ENCODE results near the gene TENT5C. TPM values are rescaled to one million over a fixed set of nuclear protein-coding genes. Genes with fewer than 3 reads are reported as not detected.

TENT5C gene
- total and polyA plus RNA-seq, 2 of the 13 experiments (the other 11 are each of a cell fraction or from before 2014, with no cell fraction given), result 0.02 to 0.38 TPM

DNA sequence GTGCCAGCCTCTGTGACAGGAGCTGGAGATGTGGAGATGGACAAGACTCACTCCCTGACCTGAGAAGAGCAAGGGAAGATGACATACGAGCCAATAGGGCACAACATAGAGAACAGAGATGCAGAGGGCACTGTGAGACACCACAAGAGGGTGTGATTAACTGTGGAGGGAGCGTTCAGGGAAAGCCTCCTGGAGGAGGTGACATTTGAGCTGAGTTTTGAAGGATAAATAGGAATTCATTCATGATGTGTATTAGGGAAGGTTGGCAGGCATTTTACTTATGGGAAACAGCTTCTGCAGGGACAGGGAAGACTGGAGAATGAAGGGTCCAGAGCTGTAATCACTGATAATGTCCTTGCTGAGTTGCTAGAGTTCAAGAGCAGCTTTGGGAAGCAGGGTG is 25.0 kb upstream of the TENT5C start:
- H3K79me2 ChIP-seq (ENCODE audit: insufficient read depth, low read length), result no peaks in the 10 kb centered on the region
- H3K27ac ChIP-seq (ENCODE audit: extremely low read length, insufficient read depth, low read length), result no peak overlapping the region
- no peaks in the 10 kb centered on the region for H4K20me1 ChIP-seq (ENCODE audit: insufficient read depth, low read length)
- no peaks in the 10 kb centered on the region for H3K9me3 ChIP-seq (ENCODE audit: low read length)
- H3K4me1 ChIP-seq (ENCODE audit: insufficient read depth, low read length), result no peaks in the 10 kb centered on the region
- no peak overlapping the region for H3K9ac ChIP-seq (ENCODE audit: insufficient read depth, low read depth, low read length)
- no peak overlapping the region for H3K4me3 ChIP-seq (replicated peaks in 1 of 3; ENCODE audit: insufficient read depth in 1 of 3, low read depth in 2 of 3, low read length in 3 of 3)
- ATAC-seq, result no peak
- H2AFZ ChIP-seq (ENCODE audit: low read length), result no peak overlapping the region
- H3K4me2 ChIP-seq (ENCODE audit: low read depth, low read length), result no peak overlapping the region
- in situ Hi-C loops (cut with HindIII; ENCODE audit: extremely low pct_ligation_motif_present, low pct_unique_long_range_greater_than_20kb), result no loop called here
- no TSS peak for BruUV-seq (replicated peaks)
- CTCF ChIA-PET (ENCODE audit: low intra/inter-chr PET ratio, low total read pairs), result no interaction called here
- no peaks in the 10 kb centered on the region; a peak in 3 of 5 replicates for H3K27me3 ChIP-seq (ENCODE audit: control insufficient read depth in 1 of 2, insufficient read depth in 2 of 2, low read length in 2 of 2)
- WGBS (ENCODE audit: low lambda C conversion rate), result 0% methylated on average over 2 of the region's 2 CpGs
- POLR2A ChIA-PET, result no interaction called here
- FAIRE-seq, result no peak
- no peaks in the 10 kb centered on the region for H3K36me3 ChIP-seq (replicated peaks in 1 of 2; ENCODE audit: control insufficient read depth in 1 of 2, insufficient read depth in 2 of 2, low read length in 2 of 2)
- intact Hi-C loops (cut with micrococcal nuclease; ENCODE audit: unreplicated experiment), result no loop called here
- no peak for DNase-seq (ENCODE audit: low spot score)
- TF ChIP-seq, protein P1, sequence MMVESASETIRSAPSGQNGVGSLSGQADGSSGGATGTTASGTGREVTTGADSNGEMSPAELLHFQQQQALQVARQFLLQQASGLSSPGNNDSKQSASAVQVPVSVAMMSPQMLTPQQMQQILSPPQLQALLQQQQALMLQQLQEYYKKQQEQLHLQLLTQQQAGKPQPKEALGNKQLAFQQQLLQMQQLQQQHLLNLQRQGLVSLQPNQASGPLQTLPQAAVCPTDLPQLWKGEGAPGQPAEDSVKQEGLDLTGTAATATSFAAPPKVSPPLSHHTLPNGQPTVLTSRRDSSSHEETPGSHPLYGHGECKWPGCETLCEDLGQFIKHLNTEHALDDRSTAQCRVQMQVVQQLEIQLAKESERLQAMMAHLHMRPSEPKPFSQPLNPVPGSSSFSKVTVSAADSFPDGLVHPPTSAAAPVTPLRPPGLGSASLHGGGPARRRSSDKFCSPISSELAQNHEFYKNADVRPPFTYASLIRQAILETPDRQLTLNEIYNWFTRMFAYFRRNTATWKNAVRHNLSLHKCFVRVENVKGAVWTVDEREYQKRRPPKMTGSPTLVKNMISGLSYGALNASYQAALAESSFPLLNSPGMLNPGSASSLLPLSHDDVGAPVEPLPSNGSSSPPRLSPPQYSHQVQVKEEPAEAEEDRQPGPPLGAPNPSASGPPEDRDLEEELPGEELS (CRISPR knock-in tag; IDR thresholded peaks at IDR 0.05), result no peak
- TF ChIP-seq PHF8 (CRISPR knock-in tag; IDR thresholded peaks at IDR 0.05), result no peak
- TF ChIP-seq EHMT2 (IDR thresholded peaks at IDR 0.05; ENCODE audit: borderline replicate concordance, low read depth, low read length), result no peak
- no peak for TF ChIP-seq DPF2 (CRISPR knock-in tag; IDR thresholded peaks at IDR 0.05; ENCODE audit: borderline replicate concordance, low read depth)
- TF ChIP-seq ZNF569 (CRISPR knock-in tag; IDR thresholded peaks at IDR 0.05; ENCODE audit: borderline replicate concordance), result no peak
- no peak for TF ChIP-seq RFX5 (IDR thresholded peaks at IDR 0.05; ENCODE audit: low read depth, low read length)
- no peak for TF ChIP-seq TP53 (CRISPR knock-in tag; conservative IDR thresholded peaks at IDR 0.05)
- no peak for TF ChIP-seq ZBTB38 (CRISPR knock-in tag; IDR thresholded peaks at IDR 0.05)
- no peak for TF ChIP-seq ZNF577 (CRISPR knock-in tag; IDR thresholded peaks at IDR 0.05; ENCODE audit: borderline replicate concordance, low read depth)
- no peak for TF ChIP-seq ZNF101 (CRISPR knock-in tag; IDR thresholded peaks at IDR 0.05; ENCODE audit: borderline replicate concordance, low read depth)
- TF ChIP-seq ZBTB2 (CRISPR knock-in tag; IDR thresholded peaks at IDR 0.05; ENCODE audit: low read depth), result no peak
- TF ChIP-seq SRSF1 (optimal IDR thresholded peaks at IDR 0.05; ENCODE audit: low read depth, low read length), result no peak
- TF ChIP-seq FOXA3 (CRISPR knock-in tag; IDR thresholded peaks at IDR 0.05), result no peak
- no peak for TF ChIP-seq RBFOX2 (IDR thresholded peaks at IDR 0.05; ENCODE audit: low read depth, low read length)
- no peak for TF ChIP-seq NFIC (IDR thresholded peaks at IDR 0.05; ENCODE audit: low read length)
- no peak for TF ChIP-seq TEAD3 (CRISPR knock-in tag; optimal IDR thresholded peaks at IDR 0.05; ENCODE audit: borderline replicate concordance)
- TF ChIP-seq MNT (IDR thresholded peaks at IDR 0.05), result no peak
- TF ChIP-seq, protein P2, sequence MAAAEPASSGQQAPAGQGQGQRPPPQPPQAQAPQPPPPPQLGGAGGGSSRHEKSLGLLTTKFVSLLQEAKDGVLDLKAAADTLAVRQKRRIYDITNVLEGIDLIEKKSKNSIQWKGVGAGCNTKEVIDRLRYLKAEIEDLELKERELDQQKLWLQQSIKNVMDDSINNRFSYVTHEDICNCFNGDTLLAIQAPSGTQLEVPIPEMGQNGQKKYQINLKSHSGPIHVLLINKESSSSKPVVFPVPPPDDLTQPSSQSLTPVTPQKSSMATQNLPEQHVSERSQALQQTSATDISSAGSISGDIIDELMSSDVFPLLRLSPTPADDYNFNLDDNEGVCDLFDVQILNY (CRISPR knock-in tag; conservative IDR thresholded peaks at IDR 0.05), result no peak
- TF ChIP-seq ADNP (CRISPR knock-in tag; IDR thresholded peaks at IDR 0.05), result no peak

All from HepG2 (cell line).